ENCODE data around the gene FKBP3.

- TF ChIP-seq EZH2 (IDR thresholded peaks at IDR 0.05) (no peak), POLR2AphosphoS5 (IDR thresholded peaks at IDR 0.05; ENCODE audit: borderline replicate concordance, low read depth, low read length) (no peak)
These were observed 8.5 kb downstream of the FKBP3 start for GRCh38 chr14:45125754-45126153.

Data from SK-N-MC (cell line).